DOHH2 (cell line): ENCODE results near the gene PLA2G1B.

Source experiments
- H3F3A ChIP-seq: fragments of 200-600 bp; sonication (generic), shearing (Covaris generic); 2 replicates; pipeline ENCODE4 v1.6.0; 2016; ENCODE audit warnings: antibody characterized with exemption, mild to moderate bottlenecking; ENCODE audit not compliant: control insufficient read depth, insufficient read depth
- H3K27ac ChIP-seq: fragments of 200-600 bp; sonication (generic); 2 replicates; pipeline ENCODE4 v1.5.1; 2014; ENCODE audit warnings: low read depth, mild to moderate bottlenecking, low read length, moderate library complexity
- H3K27me3 ChIP-seq: fragments of 200-600 bp; sonication (generic); 2 replicates; pipeline ENCODE4 v1.6.1; 2014; ENCODE audit warnings: mild to moderate bottlenecking, low read length, mixed read lengths; ENCODE audit not compliant: control insufficient read depth
- H3K36me3 ChIP-seq: fragments of 200-600 bp; sonication (generic); 2 replicates; pipeline ENCODE4 v1.6.1; 2014; ENCODE audit warnings: mild to moderate bottlenecking, low read length, moderate library complexity, mixed read lengths; ENCODE audit not compliant: control insufficient read depth
- H3K4me1 ChIP-seq: fragments of 200-600 bp; sonication (generic); 2 replicates; pipeline ENCODE4 v1.6.1; 2014; ENCODE audit warnings: mild to moderate bottlenecking, low read length, mixed read lengths; ENCODE audit not compliant: control insufficient read depth
- H3K4me2 ChIP-seq: fragments of 200-600 bp; sonication (generic); 2 replicates; pipeline ENCODE4 v1.6.0; 2014; ENCODE audit warnings: mild to moderate bottlenecking, low read length, moderate library complexity
- H3K4me3 ChIP-seq: fragments of 200-600 bp; sonication (generic); 2 replicates; pipeline ENCODE4 v1.5.1; 2014; ENCODE audit warnings: mild to moderate bottlenecking, low read length, mixed read lengths
- H3K79me2 ChIP-seq: fragments of 200-600 bp; sonication (generic); 2 replicates; pipeline ENCODE4 v1.6.1; 2014; ENCODE audit warnings: mild to moderate bottlenecking, low read length, mixed read lengths; ENCODE audit not compliant: control insufficient read depth
- H3K9me2 ChIP-seq: fragments of 200-600 bp; sonication (generic); replicated peaks from 2 replicates; pipeline ENCODE4 v1.6.1; 2014; ENCODE audit warnings: mild to moderate bottlenecking, low read length, mixed read lengths; ENCODE audit not compliant: control insufficient read depth
- H3K9me3 ChIP-seq: fragments of 200-600 bp; sonication (generic); 2 replicates; pipeline ENCODE4 v1.6.1; 2014; ENCODE audit warnings: antibody characterized with exemption, low read length, mixed read lengths; ENCODE audit not compliant: control insufficient read depth, insufficient read depth
- H4K20me1 ChIP-seq: fragments of 200-600 bp; sonication (generic); 2 replicates; pipeline ENCODE4 v1.6.0; 2014; ENCODE audit warnings: low read depth, mild to moderate bottlenecking, antibody characterized with exemption, low read length, moderate library complexity; ENCODE audit not compliant: control insufficient read depth, insufficient read depth
- CTCF ChIP-seq: fragments of 200-600 bp; sonication (generic); IDR thresholded peaks from one replicate; pipeline ENCODE4 v1.5.1; 2014; ENCODE audit warnings: antibody characterized with exemption, mild to moderate bottlenecking, low read depth, low read length; ENCODE audit not compliant: poor library complexity, severe bottlenecking
- EZH2phosphoT487 ChIP-seq: fragments of 200-600 bp; sonication (generic); IDR thresholded peaks from 2 replicates; pipeline ENCODE4 v1.6.1; 2017; ENCODE audit warnings: borderline replicate concordance, mild to moderate bottlenecking, antibody characterized with exemption, low read length, moderate library complexity, mixed read lengths

The PLA2G1B gene

DNA sequence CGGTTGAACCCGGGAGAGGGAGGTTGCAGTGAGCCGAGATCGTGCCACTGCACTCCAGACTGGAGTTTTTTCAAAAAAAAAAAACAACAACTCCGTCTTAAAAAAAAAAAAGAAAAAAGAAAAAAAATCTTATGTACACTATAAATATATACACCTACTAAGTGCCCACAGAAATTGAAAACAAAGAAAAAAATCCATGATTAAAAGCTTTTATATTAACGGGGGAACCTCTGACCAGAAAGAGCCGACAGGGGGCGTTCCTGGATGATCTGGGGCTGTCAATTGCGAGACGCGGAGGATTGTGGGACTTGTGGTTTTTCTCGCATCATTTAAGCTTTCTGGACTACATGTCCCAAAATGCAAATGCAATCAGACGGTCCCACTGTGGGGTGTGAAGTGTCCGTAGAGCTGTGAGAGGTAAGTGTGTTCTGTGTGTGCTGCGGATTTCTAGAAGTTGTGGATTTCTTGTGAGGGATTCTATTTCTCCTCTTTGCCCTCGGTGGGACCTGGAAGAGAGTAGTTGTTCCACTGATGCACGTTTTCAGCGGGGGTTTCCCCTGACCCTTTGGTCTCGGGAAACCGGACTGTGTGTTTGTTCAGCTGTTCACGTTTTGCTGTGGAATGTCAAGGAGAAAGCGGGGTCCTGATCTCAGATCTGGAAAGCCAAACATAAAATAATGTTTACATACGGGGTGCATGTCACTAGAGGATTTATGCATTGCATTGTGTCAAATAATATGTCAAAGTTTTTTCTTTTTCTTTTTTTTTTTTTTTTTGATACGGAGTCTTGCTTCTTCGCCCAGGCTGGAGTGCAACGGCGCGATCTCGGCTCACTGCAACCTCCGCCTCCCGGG, 25.4 kb downstream of the PLA2G1B start, which contains the start of gene SIRT4:
Gene SIRT4 (plus strand): TSS at position 360 of the 854 bp plus-strand sequence. CDS start 1,241 bp downstream, outside the sequence.
- no peaks in the 10 kb centered on the region for H3K36me3 ChIP-seq
- TF ChIP-seq CTCF (peak; percentile 71), EZH2phosphoT487 (no peak)
- no peaks in the 10 kb centered on the region for H3K9me3 ChIP-seq
- H3K4me3 ChIP-seq = peak within 1 kb of the TSS; percentile 76
- peaks cover 3% of the 10 kb centered on the region; the same call in 1 of the 2 replicates for H3K4me1 ChIP-seq
- H3K79me2 ChIP-seq = no peaks in the 10 kb centered on the region
- no peaks in the 10 kb centered on the region for H3K9me2 ChIP-seq
- H3F3A ChIP-seq = no peaks in the 10 kb centered on the region
- peak within 1 kb of the TSS; percentile 76 for H3K4me2 ChIP-seq
- H3K27me3 ChIP-seq = peaks cover 10% of the 10 kb centered on the region; the same call in 1 of the 2 replicates
- H4K20me1 ChIP-seq = no peaks in the 10 kb centered on the region
- H3K27ac ChIP-seq = no peak within 1 kb of the TSS

- Histone ChIP-seq H3F3A (peaks cover 18% of the 10 kb centered on the region), H3K36me3 (no peaks in the 10 kb centered on the region), H3K79me2 (no peaks in the 10 kb centered on the region), H4K20me1 (no peaks in the 10 kb centered on the region), H3K9me2 (no peaks in the 10 kb centered on the region), H3K4me2 (peak within 1 kb of the TSS; percentile 86), H3K27me3 (no peaks in the 10 kb centered on the region), H3K4me1 (peaks cover 33% of the 10 kb centered on the region), H3K4me3 (peak within 1 kb of the TSS; percentile 77), H3K27ac (peak within 1 kb of the TSS; percentile 90), H3K9me3 (no peaks in the 10 kb centered on the region)
- TF ChIP-seq CTCF = no peak
- TF ChIP-seq EZH2phosphoT487 = no peak
Measured at GRCh38 chr12:120292661-120293531, 34.7 kb downstream of the PLA2G1B start, which contains the start of gene RNU4-1. TSS of gene RNU4-1 (minus strand) at chr12:120293237.

GRCh38 chr12:120292411-120292660, 35.2 kb downstream of the PLA2G1B start:
- Histone ChIP-seq H3K27me3 (no peaks in the 10 kb centered on the region), H3K4me3 (peak overlapping the region; percentile 77), H3K4me2 (peak overlapping the region; percentile 86), H3K4me1 (peaks cover 33% of the 10 kb centered on the region), H3K79me2 (no peaks in the 10 kb centered on the region), H4K20me1 (no peaks in the 10 kb centered on the region), H3K27ac (peak overlapping the region; percentile 90), H3K9me3 (no peaks in the 10 kb centered on the region), H3F3A (peaks cover 18% of the 10 kb centered on the region), H3K36me3 (no peaks in the 10 kb centered on the region), H3K9me2 (no peaks in the 10 kb centered on the region)
- TF ChIP-seq EZH2phosphoT487 = no peak
- TF ChIP-seq CTCF = no peak
